Liver (tissue), 3 donors: ENCODE data around the gene NPHS2.

ENCODE experiments used
- CTCF ChIP-seq: fragments of 150-350 bp; IDR thresholded peaks from 2 replicates; pipeline ENCODE4 v1.5.1; 2017; ENCODE audit warnings: improper control_type of control experiment, low read depth, low read length; ENCODE audit not compliant: missing input control
- MAX ChIP-seq: IDR thresholded peaks from 2 replicates; pipeline ENCODE4 v1.6.1; 2016; ENCODE audit warnings: antibody characterized with exemption
- TAF1 ChIP-seq: conservative IDR thresholded peaks from 2 replicates; pipeline ENCODE4 v1.6.1; 2016; ENCODE audit warnings: antibody characterized with exemption, mild to moderate bottlenecking
- YY1 ChIP-seq: IDR thresholded peaks from 2 replicates; pipeline ENCODE4 v1.6.1; 2016; ENCODE audit warnings: antibody characterized with exemption, mild to moderate bottlenecking
- TF ChIP-seq, protein P1 (sequence below): IDR thresholded peaks from 2 replicates; pipeline ENCODE4 v1.6.1; 2016; ENCODE audit warnings: antibody characterized with exemption, mild to moderate bottlenecking
- donor health status: healthy.
- donor health status: healthy.

DNA sequence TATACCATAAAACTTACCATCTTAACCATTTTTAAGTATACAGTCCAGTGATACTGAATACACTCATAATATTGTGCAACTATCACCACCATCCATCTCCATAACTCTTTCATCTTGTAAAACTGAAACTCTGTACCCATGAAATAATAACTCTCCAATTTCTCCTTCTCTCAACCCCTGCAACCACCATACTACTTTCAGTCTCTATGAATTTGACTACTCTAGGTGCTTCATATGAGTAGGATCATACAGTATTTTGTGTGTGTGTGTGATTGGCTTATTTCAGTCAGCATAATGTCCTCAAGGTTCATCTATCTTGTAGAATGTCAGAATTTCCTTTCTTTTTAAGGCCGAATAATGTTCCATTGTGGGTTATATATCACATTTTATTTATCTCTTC, 17.7 kb downstream of the NPHS2 start:
- no peak for TF ChIP-seq MAX
- TF ChIP-seq CTCF, result no peak
- no peak for TF ChIP-seq TAF1
- no peak for TF ChIP-seq YY1
- TF ChIP-seq, protein P1, sequence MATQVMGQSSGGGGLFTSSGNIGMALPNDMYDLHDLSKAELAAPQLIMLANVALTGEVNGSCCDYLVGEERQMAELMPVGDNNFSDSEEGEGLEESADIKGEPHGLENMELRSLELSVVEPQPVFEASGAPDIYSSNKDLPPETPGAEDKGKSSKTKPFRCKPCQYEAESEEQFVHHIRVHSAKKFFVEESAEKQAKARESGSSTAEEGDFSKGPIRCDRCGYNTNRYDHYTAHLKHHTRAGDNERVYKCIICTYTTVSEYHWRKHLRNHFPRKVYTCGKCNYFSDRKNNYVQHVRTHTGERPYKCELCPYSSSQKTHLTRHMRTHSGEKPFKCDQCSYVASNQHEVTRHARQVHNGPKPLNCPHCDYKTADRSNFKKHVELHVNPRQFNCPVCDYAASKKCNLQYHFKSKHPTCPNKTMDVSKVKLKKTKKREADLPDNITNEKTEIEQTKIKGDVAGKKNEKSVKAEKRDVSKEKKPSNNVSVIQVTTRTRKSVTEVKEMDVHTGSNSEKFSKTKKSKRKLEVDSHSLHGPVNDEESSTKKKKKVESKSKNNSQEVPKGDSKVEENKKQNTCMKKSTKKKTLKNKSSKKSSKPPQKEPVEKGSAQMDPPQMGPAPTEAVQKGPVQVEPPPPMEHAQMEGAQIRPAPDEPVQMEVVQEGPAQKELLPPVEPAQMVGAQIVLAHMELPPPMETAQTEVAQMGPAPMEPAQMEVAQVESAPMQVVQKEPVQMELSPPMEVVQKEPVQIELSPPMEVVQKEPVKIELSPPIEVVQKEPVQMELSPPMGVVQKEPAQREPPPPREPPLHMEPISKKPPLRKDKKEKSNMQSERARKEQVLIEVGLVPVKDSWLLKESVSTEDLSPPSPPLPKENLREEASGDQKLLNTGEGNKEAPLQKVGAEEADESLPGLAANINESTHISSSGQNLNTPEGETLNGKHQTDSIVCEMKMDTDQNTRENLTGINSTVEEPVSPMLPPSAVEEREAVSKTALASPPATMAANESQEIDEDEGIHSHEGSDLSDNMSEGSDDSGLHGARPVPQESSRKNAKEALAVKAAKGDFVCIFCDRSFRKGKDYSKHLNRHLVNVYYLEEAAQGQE, result no peak
